Right hindlimb (tissue), 1 donor: ENCODE results near the gene ISLR.

Source experiments
- DNase-seq: peaks from one replicate; pipeline ENCODE4 v3.0.0-alpha.2; 2018

The ISLR gene

GRCh38 chr15:74197176-74197965 is 23.9 kb downstream of the ISLR start:
- no peak for DNase-seq

GRCh38 chr15:74199297-74199652 is 25.8 kb downstream of the ISLR start:
- no peak for DNase-seq

- no peak for DNase-seq
These were observed 26.9 kb downstream of the ISLR start for GRCh38 chr15:74200412-74200815.

GRCh38 chr15:74200871-74201419 is 27.4 kb downstream of the ISLR start:
- DNase-seq = peak; percentile 77

GRCh38 chr15:74201710-74202420 is 28.4 kb downstream of the ISLR start:
- DNase-seq = no peak

- DNase-seq = no peak
These were observed 29.2 kb downstream of the ISLR start, which contains the start of gene STRA6 for GRCh38 chr15:74202452-74203401. STRA6 (minus strand) TSS chr15:74202787; CDS start chr15:74202267, 520 bp downstream.

- DNase-seq = peak; percentile 62
These were observed 30.5 kb downstream of the ISLR start for GRCh38 chr15:74203914-74204431.

GRCh38 chr15:74205582-74205947 is 32.1 kb downstream of the ISLR start:
- DNase-seq = no peak

- DNase-seq = no peak
These were observed 33.3 kb downstream of the ISLR start for GRCh38 chr15:74206801-74207281.

GRCh38 chr15:74207652-74208440 is 34.3 kb downstream of the ISLR start:
- DNase-seq = no peak

GRCh38 chr15:74208496-74208895 is 35.0 kb downstream of the ISLR start:
- DNase-seq = no peak

- DNase-seq = peak; percentile 70
These were observed 35.5 kb downstream of the ISLR start for GRCh38 chr15:74208901-74209559.

GRCh38 chr15:74209560-74209958 is 36.0 kb downstream of the ISLR start:
- DNase-seq = no peak

- DNase-seq = no peak
These were observed 36.6 kb downstream of the ISLR start for GRCh38 chr15:74209997-74210671.

- no peak for DNase-seq
These were observed 37.2 kb downstream of the ISLR start for GRCh38 chr15:74210729-74211128.

GRCh38 chr15:74211656-74212055 is 38.1 kb downstream of the ISLR start:
- DNase-seq = no peak

GRCh38 chr15:74212494-74212893 is 39.0 kb downstream of the ISLR start:
- DNase-seq = no peak

- DNase-seq = peak; percentile 67
These were observed 40.4 kb downstream of the ISLR start for GRCh38 chr15:74213858-74214284.

GRCh38 chr15:74214324-74215021 is 41.0 kb downstream of the ISLR start:
- DNase-seq = no peak

GRCh38 chr15:74215958-74216357 is 42.4 kb downstream of the ISLR start:
- no peak for DNase-seq
